ENCODE data around the gene PMS1. TPM values are rescaled to one million over a fixed set of nuclear protein-coding genes. Genes with fewer than 3 reads are reported as not detected.

The PMS1 gene
- polyA plus RNA-seq, 1 donor (not counting 4 experiments of a cell fraction or from before 2014, with no cell fraction given) = 14.8 TPM

DNA sequence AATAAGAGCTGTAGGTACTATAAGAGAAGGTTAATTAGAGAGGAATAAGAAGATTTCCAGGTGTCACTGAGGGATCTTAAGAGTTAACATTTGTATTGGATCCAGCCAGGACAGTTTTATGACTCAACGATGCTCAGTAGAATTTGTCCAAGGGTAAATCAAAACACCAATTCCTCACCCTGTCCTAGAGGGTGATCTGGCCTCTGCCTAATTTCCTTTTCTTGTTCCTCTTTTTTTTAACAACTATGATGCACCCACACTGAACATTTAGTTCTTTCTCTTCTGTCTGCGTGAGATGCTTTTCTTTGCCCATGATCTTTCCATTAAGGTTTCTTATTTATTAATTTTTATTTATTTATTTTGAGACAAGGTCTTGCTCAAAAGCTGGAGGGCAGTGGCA, 92.0 kb downstream of the PMS1 start:
- Histone ChIP-seq H3K9me1 (ENCODE audit: control insufficient read depth, extremely low read depth, insufficient read depth, low read length) (no peaks in the 10 kb centered on the region), H3K4me1 (ENCODE audit: control insufficient read depth, extremely low read depth, insufficient read depth, low read length) (no peaks in the 10 kb centered on the region), H3K9ac (ENCODE audit: control insufficient read depth, extremely low read depth, insufficient read depth, low read length) (no peak overlapping the region), H3K36me3 (ENCODE audit: control insufficient read depth in 2 of 2, extremely low read depth in 1 of 2, insufficient read depth in 2 of 2, low read length in 2 of 2) (peaks cover 2 to 7% of the 10 kb centered on the region in 2 experiments), H3K4me3 (ENCODE audit: control insufficient read depth in 2 of 3, extremely low read depth in 1 of 3, insufficient read depth in 2 of 3, low read depth in 1 of 3, low read length in 3 of 3) (no peak overlapping the region), H3K79me2 (ENCODE audit: control insufficient read depth, insufficient read depth, low read length) (no peaks in the 10 kb centered on the region), H4K20me1 (ENCODE audit: control insufficient read depth, extremely low read depth, insufficient read depth, low read length) (no peaks in the 10 kb centered on the region), H2AFZ (ENCODE audit: control insufficient read depth, low read length) (no peak overlapping the region), H3K9me3 (ENCODE audit: control insufficient read depth, low read depth, low read length) (no peaks in the 10 kb centered on the region), H3K27me3 (ENCODE audit: control insufficient read depth, extremely low read depth, insufficient read depth, low read length) (no peaks in the 10 kb centered on the region), H3K27ac (ENCODE audit: control insufficient read depth, insufficient read depth, low read length) (no peak overlapping the region), H3K4me2 (ENCODE audit: control insufficient read depth, extremely low read depth, insufficient read depth, low read depth, low read length) (no peak overlapping the region)
- dilution Hi-C loops (cut with MboI; ENCODE audit: extremely low pct_ligation_motif_present, low sequenced_read_pairs) = no loop called here
- DNase-seq (ENCODE audit: low read depth, low spot score) (no peak), FAIRE-seq (no peak)
- TF ChIP-seq, protein P1, sequence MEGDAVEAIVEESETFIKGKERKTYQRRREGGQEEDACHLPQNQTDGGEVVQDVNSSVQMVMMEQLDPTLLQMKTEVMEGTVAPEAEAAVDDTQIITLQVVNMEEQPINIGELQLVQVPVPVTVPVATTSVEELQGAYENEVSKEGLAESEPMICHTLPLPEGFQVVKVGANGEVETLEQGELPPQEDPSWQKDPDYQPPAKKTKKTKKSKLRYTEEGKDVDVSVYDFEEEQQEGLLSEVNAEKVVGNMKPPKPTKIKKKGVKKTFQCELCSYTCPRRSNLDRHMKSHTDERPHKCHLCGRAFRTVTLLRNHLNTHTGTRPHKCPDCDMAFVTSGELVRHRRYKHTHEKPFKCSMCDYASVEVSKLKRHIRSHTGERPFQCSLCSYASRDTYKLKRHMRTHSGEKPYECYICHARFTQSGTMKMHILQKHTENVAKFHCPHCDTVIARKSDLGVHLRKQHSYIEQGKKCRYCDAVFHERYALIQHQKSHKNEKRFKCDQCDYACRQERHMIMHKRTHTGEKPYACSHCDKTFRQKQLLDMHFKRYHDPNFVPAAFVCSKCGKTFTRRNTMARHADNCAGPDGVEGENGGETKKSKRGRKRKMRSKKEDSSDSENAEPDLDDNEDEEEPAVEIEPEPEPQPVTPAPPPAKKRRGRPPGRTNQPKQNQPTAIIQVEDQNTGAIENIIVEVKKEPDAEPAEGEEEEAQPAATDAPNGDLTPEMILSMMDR (optimal IDR thresholded peaks at IDR 0.05 in 1 of 3, IDR thresholded peaks at IDR 0.05 in 1 of 3, conservative IDR thresholded peaks at IDR 0.05 in 1 of 3; ENCODE audit: extremely low read depth in 1 of 3, insufficient read depth in 2 of 3, low read length in 3 of 3) = no peak
- TF ChIP-seq EZH2 (IDR thresholded peaks at IDR 0.05; ENCODE audit: low read length) = no peak

DNA sequence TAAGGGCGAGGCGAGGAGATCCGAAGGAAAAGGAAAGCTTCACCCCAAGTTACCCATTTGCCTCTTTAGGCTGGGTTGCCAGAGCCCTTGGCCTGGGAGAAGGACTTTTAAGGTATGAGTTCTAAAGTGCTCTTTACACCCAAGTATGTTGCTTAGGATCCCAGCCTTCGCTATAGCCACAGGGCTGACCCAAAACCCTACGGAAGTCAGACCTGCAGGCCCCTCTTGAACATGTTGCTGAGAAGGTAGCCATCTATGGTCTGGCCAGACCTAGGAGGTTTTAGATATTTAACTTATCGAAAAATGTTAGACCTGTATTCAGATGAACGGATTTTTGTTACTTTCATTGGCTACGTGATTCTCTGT, 95.4 kb downstream of the PMS1 start:
- Histone ChIP-seq H3K9me3 (ENCODE audit: control insufficient read depth, low read depth, low read length) (no peaks in the 10 kb centered on the region), H3K9me1 (ENCODE audit: control insufficient read depth, extremely low read depth, insufficient read depth, low read length) (no peaks in the 10 kb centered on the region), H3K27ac (ENCODE audit: control insufficient read depth, insufficient read depth, low read length) (no peak overlapping the region), H2AFZ (ENCODE audit: control insufficient read depth, low read length) (no peak overlapping the region), H3K4me3 (ENCODE audit: control insufficient read depth in 2 of 3, extremely low read depth in 1 of 3, insufficient read depth in 2 of 3, low read depth in 1 of 3, low read length in 3 of 3) (no peak overlapping the region), H3K9ac (ENCODE audit: control insufficient read depth, extremely low read depth, insufficient read depth, low read length) (no peak overlapping the region), H3K4me1 (ENCODE audit: control insufficient read depth, extremely low read depth, insufficient read depth, low read length) (no peaks in the 10 kb centered on the region), H3K27me3 (ENCODE audit: control insufficient read depth, extremely low read depth, insufficient read depth, low read length) (no peaks in the 10 kb centered on the region), H4K20me1 (ENCODE audit: control insufficient read depth, extremely low read depth, insufficient read depth, low read length) (no peaks in the 10 kb centered on the region), H3K36me3 (ENCODE audit: control insufficient read depth in 2 of 2, extremely low read depth in 1 of 2, insufficient read depth in 2 of 2, low read length in 2 of 2) (peaks cover 0 to 3% of the 10 kb centered on the region in 2 experiments), H3K4me2 (ENCODE audit: control insufficient read depth, extremely low read depth, insufficient read depth, low read depth, low read length) (no peak overlapping the region), H3K79me2 (ENCODE audit: control insufficient read depth, insufficient read depth, low read length) (no peaks in the 10 kb centered on the region)
- FAIRE-seq (no peak), DNase-seq (ENCODE audit: low read depth, low spot score) (no peak)
- dilution Hi-C loops (cut with MboI; ENCODE audit: extremely low pct_ligation_motif_present, low sequenced_read_pairs) = no loop called here
- TF ChIP-seq, protein P1 (optimal IDR thresholded peaks at IDR 0.05 in 1 of 3, IDR thresholded peaks at IDR 0.05 in 1 of 3, conservative IDR thresholded peaks at IDR 0.05 in 1 of 3; ENCODE audit: extremely low read depth in 1 of 3, insufficient read depth in 2 of 3, low read length in 3 of 3) = no peak
- TF ChIP-seq EZH2 (IDR thresholded peaks at IDR 0.05; ENCODE audit: low read length) = no peak

Measured in keratinocyte (primary cell).